T-cell (primary cell): Measurements from ENCODE around the gene RPL32. TPM values are rescaled to one million over a fixed set of nuclear protein-coding genes. Genes with fewer than 3 reads are reported as not detected.

Experiments
- ATAC-seq, 4 experiments: fragments of 200-7000 bp in 3 of 4; fragments of 150-1000 bp in 1 of 4; cut with Tn5 transposase; replicated peaks in 1 of 4; 1 replicate in 3 of 4; 2 replicates in 1 of 4; pipeline ENCODE4 v1.10.0; 2021; ENCODE audit warnings: moderate library complexity in 3 of 4, mild to moderate bottlenecking in 2 of 4, moderate number of reproducible peaks in 1 of 4
- CTCF ChIA-PET, 2 donors: fragments of 300-600 bp; sonication (Branson Sonifier 250); formaldehyde crosslinking; loops; one replicate each; lab custom pipeline; 2022; ENCODE audit warnings: antibody characterized with exemption in 2 of 2; lab: Charles Lee
- POLR2A ChIA-PET, 2 donors: fragments of 300-600 bp; sonication (Branson Sonifier 250); formaldehyde crosslinking; loops; one replicate each; lab custom pipeline; 2022; ENCODE audit warnings: antibody characterized with exemption in 2 of 2; lab: Charles Lee
- DNase-seq, 35 experiments: peaks; one replicate each; pipeline versions ENCODE4 v3.0.0 to v3.0.0-alpha.2; 2013 to 2023
- H3K27ac ChIP-seq: one replicate; pipeline ENCODE4 v1.5.1; 2013; ENCODE audit warnings: low read length
- H3K27me3 ChIP-seq, 2 experiments: replicated peaks in 1 of 2; 1 replicate in 1 of 2; 2 replicates in 1 of 2; pipeline versions ENCODE4 v1.6.1 to v1.7.0; 2013; ENCODE audit warnings: low read length in 1 of 2, mixed read lengths in 1 of 2; ENCODE audit not compliant: control insufficient read depth in 2 of 2, insufficient read depth in 2 of 2; ENCODE audit errors: extremely low read depth in 1 of 2
- H3K36me3 ChIP-seq, 2 donors: 1 replicate in 1 of 2; 2 replicates in 1 of 2; pipeline versions ENCODE4 v1.6.1 to v1.7.0; 2013; ENCODE audit warnings: low read length in 1 of 2; ENCODE audit not compliant: control insufficient read depth in 2 of 2, insufficient read depth in 1 of 2; ENCODE audit errors: extremely low read depth in 1 of 2
- H3K4me1 ChIP-seq, 2 experiments: 1 replicate in 1 of 2; 2 replicates in 1 of 2; pipeline versions ENCODE4 v1.6.1 to v1.7.0; 2013; ENCODE audit warnings: low read length in 2 of 2, mixed read lengths in 1 of 2; ENCODE audit not compliant: insufficient read depth in 2 of 2, control insufficient read depth in 1 of 2; ENCODE audit errors: extremely low read depth in 1 of 2
- H3K4me3 ChIP-seq, 2 donors: 1 replicate in 1 of 2; 2 replicates in 1 of 2; pipeline versions ENCODE4 v1.5.1 to v1.7.0; 2013; ENCODE audit warnings: mild to moderate bottlenecking in 2 of 2, low read length in 1 of 2, moderate library complexity in 1 of 2; ENCODE audit not compliant: control insufficient read depth in 1 of 2; ENCODE audit errors: extremely low read depth in 1 of 2
- H3K9me3 ChIP-seq: 2 replicates; pipeline ENCODE4 v1.7.0; 2013
- H3K27ac Mint-ChIP-seq, 2 donors: one replicate each; pipeline ENCODE4 v1.8.0; 2020 to 2021; ENCODE audit warnings: mild to moderate bottlenecking in 2 of 2, mixed read lengths in 2 of 2
- H3K27me3 Mint-ChIP-seq, 2 donors: one replicate each; pipeline ENCODE4 v1.8.0; 2021 to 2022; ENCODE audit warnings: mixed read lengths in 2 of 2
- H3K36me3 Mint-ChIP-seq: one replicate; pipeline ENCODE4 v1.8.0; 2021; ENCODE audit warnings: mixed read lengths
- H3K4me1 Mint-ChIP-seq, 3 donors: one replicate each; pipeline ENCODE4 v1.8.0; 2020 to 2022; ENCODE audit warnings: mixed read lengths in 3 of 3, mild to moderate bottlenecking in 1 of 3
- H3K4me3 Mint-ChIP-seq, 3 donors: one replicate each; pipeline ENCODE4 v1.8.0; 2020 to 2022; ENCODE audit warnings: mild to moderate bottlenecking in 3 of 3, mixed read lengths in 3 of 3, moderate library complexity in 3 of 3
- H3K9me3 Mint-ChIP-seq, 3 donors: one replicate each; pipeline ENCODE4 v1.8.0; 2020 to 2022; ENCODE audit warnings: mixed read lengths in 3 of 3
- WGBS: methylation state at CpG from one replicate; pipeline ENCODE4 v1.1.5; 2013; ENCODE audit warnings: missing lambda C conversion rate; ENCODE audit not compliant: insufficient coverage; 5-methylcytosine and 5-hydroxymethylcytosine counted together
- total RNA-seq, 35 experiments: library from RNA in 6 of 35; stranded (reverse) in 6 of 35; fragments of 120-200 nt in 1 of 35; gene quantifications; one replicate each; pipeline versions ENCODE4 v1.2.1 to v1.2.4 and lab custom pipeline; 2013 to 2026

The RPL32 gene
- 1,000 to 10,000 TPM; 3,117 to 3,787 (median 3,363) TPM for total RNA-seq
- total RNA-seq (2013), result 5,035 TPM
- 989 to 1,823 (median 1,454) reads per million in 29 experiments for total RNA-seq (lab: John Stamatoyannopoulos, UW)

DNA sequence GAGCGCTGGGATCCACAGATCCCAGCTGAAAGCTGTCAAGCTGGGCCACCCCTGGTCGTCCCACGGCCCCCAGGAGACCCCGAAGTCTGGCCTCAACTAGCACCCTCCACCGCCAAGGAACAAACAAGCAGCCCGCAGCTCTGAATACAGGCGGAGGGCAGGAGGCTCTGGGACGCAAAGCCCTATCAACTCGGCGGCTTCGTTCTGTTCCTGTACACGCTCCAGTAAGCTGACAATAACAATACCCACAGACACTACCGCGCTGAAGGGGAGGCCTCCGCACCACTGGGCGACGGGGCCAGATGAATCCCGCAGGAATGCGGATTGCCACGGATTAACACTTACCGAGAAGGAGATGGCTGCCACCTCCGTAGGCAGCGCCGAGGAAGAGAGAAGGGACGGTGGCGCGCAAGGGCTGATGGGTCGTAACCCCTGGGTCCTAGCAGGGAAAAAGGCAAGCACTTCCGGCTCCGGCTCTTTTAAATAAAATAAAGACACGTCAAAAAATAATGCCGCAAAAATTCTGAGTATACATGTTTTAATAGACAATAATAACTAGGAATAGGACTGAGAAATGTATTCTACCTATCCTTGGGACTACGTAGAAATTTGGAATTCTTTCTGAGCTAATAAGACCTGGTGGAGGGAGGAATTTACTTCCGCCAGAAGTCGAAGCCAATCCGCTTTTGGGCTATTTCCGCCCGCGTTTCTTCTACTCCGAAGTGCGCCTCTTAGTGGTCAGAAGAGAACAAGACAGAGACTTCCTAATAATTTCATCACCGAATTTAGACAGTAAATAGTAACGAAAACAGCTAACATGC lies at the start of gene RPL32:
RPL32 (minus strand) TSS at position 417 of the 821 bp plus-strand sequence. CDS start 1,328 bp downstream, outside the sequence.
- ChIA-PET POLR2A (interaction anchor here in 1 of 2 donors (0.6 to 2.2 kb wide), 5 partner anchors 8 to 357 kb away, joined by 3 to 8 read pairs (median 3); partner anchors contain the start of gene TSEN2), CTCF (interaction anchor here (0.6 to 1.9 kb wide), 13 partner anchors 8 to 1338 kb away, joined by 3 to 16 read pairs (median 3); no protein-coding TSS in a partner anchor)
- peak within 1 kb of the TSS; percentile 100 for H3K27ac Mint-ChIP-seq
- ATAC-seq (peak; percentile 86 to 94 (median 91)), DNase-seq (peak; percentile 76 to 97 (median 84))
- H3K9me3 ChIP-seq, result no peaks in the 10 kb centered on the region
- peaks cover 45 to 47% (median 47%) of the 10 kb centered on the region in 3 donors for H3K4me1 Mint-ChIP-seq
- no peaks in the 10 kb centered on the region for H3K27me3 ChIP-seq
- peak within 1 kb of the TSS; percentile 81 to 89 for H3K4me3 ChIP-seq
- H3K27ac ChIP-seq, result peak within 1 kb of the TSS; percentile 98
- H3K4me3 Mint-ChIP-seq, result peak within 1 kb of the TSS; percentile 94 to 97 (median 97)
- H3K9me3 Mint-ChIP-seq, result no peaks in the 10 kb centered on the region
- 0% methylated on average over 24 of the region's 43 CpGs for WGBS
- no peaks in the 10 kb centered on the region for H3K27me3 Mint-ChIP-seq
- H3K36me3 ChIP-seq, result peaks cover 6 to 36% of the 10 kb centered on the region in 2 donors
- H3K4me1 ChIP-seq, result peaks cover 3 to 39% of the 10 kb centered on the region in 2 experiments
- peaks cover 40% of the 10 kb centered on the region for H3K36me3 Mint-ChIP-seq

DNA sequence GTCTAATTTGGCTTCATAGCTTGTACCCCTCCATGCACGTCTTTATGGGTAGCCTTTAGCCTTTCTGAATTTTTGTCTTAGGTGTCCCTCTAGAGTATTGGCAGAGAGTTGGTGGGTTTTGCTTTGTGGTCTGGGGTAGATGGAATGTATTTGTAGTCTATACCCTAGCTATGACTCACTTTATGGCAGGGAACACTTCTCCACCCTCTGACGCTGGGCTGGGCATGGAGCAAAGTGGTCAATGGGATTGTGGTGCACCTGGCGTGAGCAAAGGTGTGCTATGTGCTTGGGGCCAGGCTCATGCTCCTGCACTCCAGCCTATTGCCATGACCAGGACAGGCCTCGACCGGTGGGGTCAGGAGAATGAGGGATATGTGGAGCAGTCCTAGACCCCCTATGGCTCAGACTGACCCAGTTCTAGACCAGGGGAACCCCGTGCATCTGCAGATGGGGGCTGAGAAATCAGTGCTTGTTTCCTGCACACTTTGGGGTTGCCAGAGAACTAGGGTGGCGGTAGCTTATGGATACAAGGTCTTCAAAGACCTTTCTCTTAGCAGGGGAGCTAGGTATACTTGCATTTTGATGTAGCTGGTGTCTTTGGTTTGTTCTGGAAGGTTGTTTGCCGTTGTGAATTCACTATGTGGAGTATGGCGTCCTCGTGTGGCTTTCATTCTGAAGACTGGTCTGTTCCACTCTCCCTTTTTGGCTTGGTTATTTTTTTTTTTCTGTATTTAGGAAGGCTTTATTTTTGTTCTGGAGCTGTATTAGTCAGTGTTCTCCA lies 49.4 kb upstream of the RPL32 start:
- H3K4me1 ChIP-seq, result peaks cover 5 to 16% of the 10 kb centered on the region in 2 experiments
- Mint-ChIP-seq H3K4me3 (no peak overlapping the region), H3K27ac (no peak overlapping the region), H3K27me3 (peaks cover 19 to 28% of the 10 kb centered on the region in 2 donors), H3K4me1 (peaks cover 12 to 27% (median 19%) of the 10 kb centered on the region in 3 donors), H3K9me3 (no peaks in the 10 kb centered on the region), H3K36me3 (no peaks in the 10 kb centered on the region)
- DNase-seq (no peak), ATAC-seq (no peak)
- H3K27me3 ChIP-seq, result peaks cover 0 to 33% of the 10 kb centered on the region in 2 experiments
- H3K4me3 ChIP-seq, result no peak overlapping the region
- H3K27ac ChIP-seq, result no peak overlapping the region
- ChIA-PET CTCF (interaction anchor here in 1 of 2 donors (1.0 to 2.2 kb wide), 2 partner anchors 23 to 100 kb away, joined by 5 to 9 read pairs; no protein-coding TSS in a partner anchor), POLR2A (no interaction called here)
- H3K36me3 ChIP-seq, result no peaks in the 10 kb centered on the region
- H3K9me3 ChIP-seq, result no peaks in the 10 kb centered on the region
- WGBS, result 90% methylated on average over 9 of the region's 10 CpGs

DNA sequence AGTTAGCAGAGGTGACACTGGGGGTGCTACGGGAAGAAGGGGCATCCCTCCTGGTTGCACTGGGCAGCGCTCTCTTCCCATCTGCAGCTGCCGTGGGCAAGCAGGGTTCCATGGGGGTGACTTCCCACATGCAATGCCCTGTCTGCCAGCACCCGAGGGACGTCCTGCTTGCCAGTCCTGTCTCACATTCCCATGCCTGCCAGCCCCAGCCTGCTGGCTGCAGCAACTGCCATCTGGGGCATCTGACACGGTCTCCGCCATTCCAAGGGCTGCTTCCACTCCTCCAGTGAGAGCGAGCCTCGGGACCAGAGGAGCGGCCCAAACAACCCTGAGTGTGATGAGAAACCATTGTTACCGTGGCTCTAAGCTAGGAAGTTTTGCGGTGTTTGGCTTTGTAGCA lies 45.4 kb upstream of the RPL32 start:
- no peak overlapping the region for H3K27ac Mint-ChIP-seq
- POLR2A ChIA-PET, result no interaction called here
- H3K4me3 ChIP-seq, result no peak overlapping the region
- H3K4me3 Mint-ChIP-seq, result peak overlapping the region in 1 of 3 donors; percentile 51
- H3K27me3 Mint-ChIP-seq, result peaks cover 19 to 28% of the 10 kb centered on the region in 2 donors
- peaks cover 5 to 11% of the 10 kb centered on the region in 2 experiments for H3K4me1 ChIP-seq
- 85% methylated on average over 9 of the region's 12 CpGs for WGBS
- no peak overlapping the region for H3K27ac ChIP-seq
- no peaks in the 10 kb centered on the region for H3K9me3 Mint-ChIP-seq
- CTCF ChIA-PET, result interaction anchor here in 1 of 2 donors (0.6 kb wide), 1 partner anchor 771 kb away, joined by 3 read pairs; no protein-coding TSS in a partner anchor
- peaks cover 0 to 49% of the 10 kb centered on the region in 2 experiments for H3K27me3 ChIP-seq
- H3K9me3 ChIP-seq, result no peaks in the 10 kb centered on the region
- DNase-seq (no peak), ATAC-seq (no peak)
- H3K36me3 ChIP-seq, result peaks cover 0 to 4% of the 10 kb centered on the region in 2 donors
- H3K36me3 Mint-ChIP-seq, result no peaks in the 10 kb centered on the region
- H3K4me1 Mint-ChIP-seq, result peaks cover 11 to 19% (median 12%) of the 10 kb centered on the region in 3 donors

DNA sequence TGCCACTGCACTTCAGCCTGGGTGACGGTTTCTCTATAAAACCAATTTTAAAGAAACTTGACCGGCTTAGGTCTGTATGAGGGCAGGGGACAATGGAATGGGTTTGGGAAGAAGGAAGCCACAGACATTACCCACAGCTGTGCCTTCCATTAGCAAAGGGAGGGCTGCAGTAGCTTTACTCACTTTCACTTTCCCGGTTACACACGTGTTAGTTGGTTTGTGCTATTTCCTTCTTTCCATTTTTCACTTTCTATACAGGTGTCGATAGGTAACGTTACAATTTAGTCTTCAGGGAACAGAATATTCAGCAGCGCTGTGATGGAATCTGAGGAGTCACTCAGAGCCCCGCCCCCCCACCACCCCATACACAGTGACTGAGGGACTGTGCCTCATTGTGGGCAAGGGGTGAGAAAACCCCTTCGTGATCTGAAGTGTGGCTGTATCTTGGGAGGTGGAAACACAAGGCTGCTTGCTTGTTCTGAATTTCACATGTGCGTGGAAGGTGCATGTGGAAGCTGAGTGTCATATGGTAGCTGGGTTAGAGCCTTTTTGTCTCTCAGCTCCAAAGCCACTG lies 44.8 kb upstream of the RPL32 start:
- peak overlapping the region; percentile 51 to 60 (median 53) for H3K4me3 Mint-ChIP-seq
- H3K36me3 Mint-ChIP-seq, result no peaks in the 10 kb centered on the region
- H3K9me3 Mint-ChIP-seq, result no peaks in the 10 kb centered on the region
- Histone ChIP-seq H3K36me3 (peaks cover 0 to 4% of the 10 kb centered on the region in 2 donors), H3K27me3 (peaks cover 0 to 44% of the 10 kb centered on the region in 2 experiments), H3K9me3 (no peaks in the 10 kb centered on the region), H3K4me3 (no peak overlapping the region), H3K27ac (no peak overlapping the region), H3K4me1 (peaks cover 5 to 7% of the 10 kb centered on the region in 2 experiments)
- ChIA-PET CTCF (no interaction called here), POLR2A (no interaction called here)
- WGBS, result 33% methylated on average over 4 of the region's 10 CpGs
- peaks cover 6 to 18% (median 11%) of the 10 kb centered on the region in 3 donors for H3K4me1 Mint-ChIP-seq
- ATAC-seq, result peak; percentile 41 to 79 (median 48)
- H3K27ac Mint-ChIP-seq, result no peak overlapping the region
- peaks cover 19 to 27% of the 10 kb centered on the region in 2 donors for H3K27me3 Mint-ChIP-seq
- peak in 6 of 35 experiments; percentile 10 to 31 (median 24) for DNase-seq

DNA sequence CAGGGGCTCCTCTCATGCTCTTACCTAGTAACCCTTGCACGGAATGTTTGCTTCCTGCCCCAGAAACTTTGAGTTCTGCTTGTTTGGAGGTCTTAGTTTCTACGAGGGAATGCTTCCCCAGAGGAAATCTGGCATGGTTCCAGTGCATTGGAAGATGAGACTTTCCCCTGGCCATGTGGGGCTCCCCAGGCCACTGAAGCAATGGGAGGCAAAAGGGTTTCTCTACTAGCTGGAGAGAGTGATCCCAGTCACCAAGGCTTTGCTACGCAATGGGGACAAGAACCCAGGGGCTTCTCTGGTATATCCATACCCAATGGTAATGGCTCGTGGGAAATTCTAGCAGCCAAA lies 44.2 kb upstream of the RPL32 start:
- POLR2A ChIA-PET, result no interaction called here
- no peaks in the 10 kb centered on the region for H3K9me3 Mint-ChIP-seq
- peaks cover 17 to 23% of the 10 kb centered on the region in 2 donors for H3K27me3 Mint-ChIP-seq
- ATAC-seq (no peak), DNase-seq (no peak)
- Histone ChIP-seq H3K9me3 (no peaks in the 10 kb centered on the region), H3K4me1 (peaks cover 5 to 7% of the 10 kb centered on the region in 2 experiments), H3K27ac (no peak overlapping the region), H3K4me3 (no peak overlapping the region), H3K36me3 (peaks cover 0 to 4% of the 10 kb centered on the region in 2 donors), H3K27me3 (peaks cover 0 to 39% of the 10 kb centered on the region in 2 experiments)
- H3K36me3 Mint-ChIP-seq, result no peaks in the 10 kb centered on the region
- peak overlapping the region in 2 of 3 donors; percentile 51 to 60 for H3K4me3 Mint-ChIP-seq
- no peak overlapping the region for H3K27ac Mint-ChIP-seq
- CTCF ChIA-PET, result no interaction called here
- peaks cover 6 to 18% (median 11%) of the 10 kb centered on the region in 3 donors for H3K4me1 Mint-ChIP-seq
- WGBS, result 100% methylated on average over 2 of the region's 4 CpGs
